GM20000 (cell line): Measurements from ENCODE around the gene AMIGO3.

Source experiments
- DNase-seq: peaks from one replicate; pipeline ENCODE4 v3.0.0; 2012; ENCODE audit warnings: low spot score
- TF ChIP-seq, protein P1 (sequence below): IDR thresholded peaks from 2 replicates; pipeline ENCODE4 v1.5.1; 2012; ENCODE audit warnings: mild to moderate bottlenecking, control low read depth; ENCODE audit errors: extremely low read depth, missing control alignments

AMIGO3 gene

DNA sequence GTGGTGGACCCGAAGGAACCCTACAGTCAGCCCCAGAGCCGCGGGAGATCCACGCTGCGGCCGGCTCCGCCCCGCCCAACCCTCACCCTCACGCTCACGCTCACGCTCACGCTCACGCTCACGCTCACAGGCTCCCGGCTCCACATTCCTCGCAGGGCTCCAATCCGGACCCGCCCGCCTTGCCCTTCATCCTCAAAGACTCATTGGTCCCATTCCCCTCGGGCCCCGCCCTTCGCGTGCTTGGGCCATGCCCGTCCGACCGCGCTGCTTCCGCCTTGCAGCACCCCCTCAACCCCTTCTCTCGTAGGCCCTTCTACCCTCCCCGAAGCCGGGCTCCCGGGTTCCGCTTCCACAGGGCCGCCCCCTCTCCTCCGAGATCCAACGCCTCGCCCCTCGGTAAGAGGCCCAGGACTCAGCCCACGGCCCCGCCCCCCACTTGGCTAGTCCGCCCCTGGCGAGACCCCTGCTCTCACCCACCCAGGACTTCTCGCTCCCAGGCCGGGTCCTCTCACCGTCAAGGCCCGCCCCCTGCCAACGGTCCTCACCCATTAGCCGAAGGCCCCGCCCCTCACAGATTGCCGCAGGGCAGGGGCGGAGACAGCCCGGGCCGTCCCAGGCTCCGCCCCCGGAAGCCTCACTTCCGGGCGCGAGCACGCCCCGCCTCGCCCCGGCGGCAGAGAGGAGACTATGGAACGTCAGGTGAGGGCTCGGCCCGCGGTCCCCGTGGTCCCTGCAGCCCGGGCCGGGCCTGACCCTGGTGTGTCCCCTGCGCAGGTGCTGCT, 45.6 kb downstream of the AMIGO3 start, which contains the start of gene APEH:
APEH (plus strand) TSS at position 637 of the 782 bp plus-strand sequence; CDS start at position 688, 51 bp downstream.
- TF ChIP-seq, protein P1, sequence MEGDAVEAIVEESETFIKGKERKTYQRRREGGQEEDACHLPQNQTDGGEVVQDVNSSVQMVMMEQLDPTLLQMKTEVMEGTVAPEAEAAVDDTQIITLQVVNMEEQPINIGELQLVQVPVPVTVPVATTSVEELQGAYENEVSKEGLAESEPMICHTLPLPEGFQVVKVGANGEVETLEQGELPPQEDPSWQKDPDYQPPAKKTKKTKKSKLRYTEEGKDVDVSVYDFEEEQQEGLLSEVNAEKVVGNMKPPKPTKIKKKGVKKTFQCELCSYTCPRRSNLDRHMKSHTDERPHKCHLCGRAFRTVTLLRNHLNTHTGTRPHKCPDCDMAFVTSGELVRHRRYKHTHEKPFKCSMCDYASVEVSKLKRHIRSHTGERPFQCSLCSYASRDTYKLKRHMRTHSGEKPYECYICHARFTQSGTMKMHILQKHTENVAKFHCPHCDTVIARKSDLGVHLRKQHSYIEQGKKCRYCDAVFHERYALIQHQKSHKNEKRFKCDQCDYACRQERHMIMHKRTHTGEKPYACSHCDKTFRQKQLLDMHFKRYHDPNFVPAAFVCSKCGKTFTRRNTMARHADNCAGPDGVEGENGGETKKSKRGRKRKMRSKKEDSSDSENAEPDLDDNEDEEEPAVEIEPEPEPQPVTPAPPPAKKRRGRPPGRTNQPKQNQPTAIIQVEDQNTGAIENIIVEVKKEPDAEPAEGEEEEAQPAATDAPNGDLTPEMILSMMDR: no peak
- DNase-seq: peak; percentile 99

DNA sequence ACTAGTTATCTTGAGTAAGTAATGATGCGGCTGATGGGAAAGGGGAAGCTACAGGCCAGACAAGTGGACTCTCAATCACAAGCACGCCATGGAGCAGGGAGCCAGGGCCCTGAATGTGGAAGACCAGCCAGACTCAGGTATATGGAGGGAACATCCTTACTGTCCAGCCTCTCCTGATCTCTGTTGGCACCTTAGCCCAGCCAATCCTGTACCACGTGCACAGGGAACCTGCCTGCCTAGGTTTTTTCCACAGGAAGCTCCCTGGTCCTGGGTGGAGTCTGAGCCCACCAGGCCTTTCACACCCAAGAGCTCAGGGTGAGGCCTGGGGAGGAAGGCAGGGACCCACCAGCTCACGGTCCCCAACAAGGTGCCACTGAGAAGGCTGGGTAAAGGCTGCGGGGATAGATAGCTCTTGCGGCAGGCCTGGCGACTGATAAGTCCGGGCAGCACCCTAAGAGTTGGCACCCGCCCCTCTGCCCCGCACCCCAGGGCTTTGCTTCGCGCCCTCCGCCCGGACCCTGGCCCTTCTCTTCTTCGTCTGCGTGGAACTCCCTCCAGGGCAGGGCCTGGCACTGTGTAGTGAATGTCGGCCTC, 46.3 kb downstream of the AMIGO3 start:
- no peak for DNase-seq
- TF ChIP-seq, protein P1: no peak

DNA sequence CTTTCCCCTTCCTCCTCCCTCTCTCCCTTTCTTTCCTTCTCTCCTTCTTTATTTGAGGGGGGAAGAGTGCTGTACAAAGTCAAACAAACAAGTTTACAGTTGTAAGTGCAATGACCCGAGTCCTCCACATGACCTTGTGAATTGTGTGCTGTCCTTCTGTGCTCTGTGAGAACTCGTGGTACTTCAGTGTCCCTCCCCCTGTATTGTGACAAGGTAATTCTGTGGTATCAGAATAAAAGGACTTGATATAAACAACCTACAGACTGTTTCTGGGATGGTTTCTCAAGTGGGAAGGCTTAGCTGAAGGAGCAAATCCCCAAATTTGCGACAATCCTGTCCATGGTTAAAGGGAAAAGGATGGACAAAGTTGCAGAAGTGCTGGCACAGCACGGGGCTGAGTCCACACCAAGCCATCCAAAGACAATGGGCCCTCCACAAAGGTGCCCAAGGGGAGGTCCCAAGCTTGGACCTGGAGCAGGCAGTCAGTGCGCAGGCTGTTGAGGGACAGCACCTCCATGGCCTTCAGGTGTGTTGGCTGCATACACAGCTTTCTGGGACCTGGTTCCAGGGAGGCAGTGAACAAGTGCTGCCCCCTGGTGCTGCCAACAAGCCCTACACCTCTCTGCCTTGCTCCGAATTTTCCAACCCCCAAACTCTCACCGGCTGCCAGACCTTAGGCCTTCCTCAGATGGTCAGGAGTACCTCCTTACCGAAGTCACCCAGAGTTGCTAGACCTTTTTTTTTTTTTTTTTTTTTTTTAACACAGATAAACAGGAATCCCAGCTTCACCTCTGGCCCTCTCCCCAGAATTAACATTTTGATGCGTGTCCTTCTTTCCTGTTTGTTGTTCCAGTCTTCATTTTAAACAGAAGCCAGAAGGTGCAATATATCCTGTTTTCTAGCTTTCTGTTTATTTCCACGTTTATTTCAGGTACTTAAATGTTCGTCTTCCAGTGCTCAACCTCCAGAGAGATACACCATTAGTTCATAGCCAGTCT, 47.9 kb downstream of the AMIGO3 start:
- peak; percentile 85 for DNase-seq
- TF ChIP-seq, protein P1: peak; percentile 92

DNA sequence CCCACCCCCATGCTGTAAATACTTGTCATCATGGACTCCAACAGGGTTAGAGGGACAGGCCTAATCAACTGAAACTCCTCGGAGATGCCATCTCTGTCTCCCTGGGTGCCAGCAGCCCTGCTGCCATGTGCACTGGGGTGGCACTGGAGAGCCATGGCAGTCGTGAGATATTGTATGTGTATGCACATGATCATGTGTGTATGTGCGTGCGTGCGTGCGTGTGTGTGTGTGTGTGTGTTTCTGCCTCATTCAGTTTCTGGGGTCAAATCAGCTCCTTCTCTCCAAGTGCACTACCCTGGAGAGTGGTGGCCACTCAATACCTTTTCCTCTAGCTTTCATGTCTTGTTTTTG, 48.6 kb downstream of the AMIGO3 start:
- DNase-seq: no peak
- TF ChIP-seq, protein P1: no peak

DNA sequence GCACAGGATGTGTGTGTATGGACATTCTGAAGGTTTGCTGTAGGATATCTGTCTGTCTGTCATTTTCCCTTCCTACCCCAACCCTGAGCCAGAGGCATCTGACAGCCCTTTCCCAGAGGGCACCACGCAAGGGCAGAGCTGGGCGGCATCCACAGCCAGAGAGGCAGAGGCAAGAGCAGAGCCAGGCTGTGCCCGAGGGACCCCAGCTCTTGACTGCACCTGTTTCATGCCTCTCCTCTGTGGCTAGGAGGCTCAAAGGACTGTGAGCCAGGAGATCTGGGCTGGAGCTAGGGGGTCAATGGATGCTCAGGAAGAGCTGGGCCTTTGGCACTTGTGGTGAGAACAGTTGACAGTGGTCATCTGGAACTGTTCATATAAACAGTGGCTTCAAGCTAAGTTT, 50.1 kb downstream of the AMIGO3 start:
- TF ChIP-seq, protein P1: no peak
- no peak for DNase-seq

DNA sequence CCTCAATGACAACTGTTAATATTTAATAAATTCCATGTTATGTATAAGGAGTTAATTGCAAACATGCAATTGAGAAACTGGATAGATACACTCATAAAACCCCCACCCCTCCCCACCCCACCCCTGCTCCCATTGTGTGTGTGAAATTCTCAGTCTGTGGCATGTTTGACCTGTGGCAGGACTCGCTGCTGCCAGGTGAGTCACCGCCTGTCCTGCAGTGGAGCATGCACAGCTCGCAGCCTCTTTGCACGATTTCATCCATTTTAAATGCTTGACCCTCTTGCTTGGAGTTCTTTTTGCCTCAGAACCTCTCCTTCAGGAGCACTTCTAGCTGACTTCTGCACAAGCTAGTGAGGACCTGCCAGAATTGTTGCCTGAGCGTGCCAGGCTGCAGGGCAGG, 50.6 kb downstream of the AMIGO3 start:
- TF ChIP-seq, protein P1: no peak
- no peak for DNase-seq
